Measurements from ENCODE around the gene KLC3.

Gene KLC3

DNA sequence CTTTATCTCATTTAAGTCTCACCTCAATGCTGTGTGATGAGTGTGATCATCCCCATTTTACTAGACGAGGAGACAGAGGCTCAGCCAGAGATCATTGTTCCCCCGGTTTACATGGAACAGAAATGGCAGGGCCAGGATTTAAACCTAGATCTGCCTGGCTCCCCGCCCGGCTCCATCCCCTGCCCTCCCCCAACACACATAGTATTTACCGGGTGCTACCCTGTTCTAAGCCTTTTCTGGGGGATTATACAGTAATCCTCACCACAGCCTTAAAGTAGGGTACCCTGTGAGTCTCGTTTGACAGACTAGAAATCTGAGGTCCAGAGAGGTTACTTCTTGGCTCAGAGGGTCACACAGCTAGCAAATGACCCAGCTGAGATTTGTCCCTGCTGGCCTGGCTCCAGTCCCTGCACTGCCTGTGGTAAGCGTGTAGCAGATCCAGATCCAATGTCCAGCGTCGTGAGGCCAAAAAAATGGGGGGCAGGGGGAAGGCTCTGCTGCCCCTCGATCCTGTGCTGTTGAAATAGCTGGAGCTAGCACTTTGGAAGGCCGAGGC lies 3.8 kb upstream of the KLC3 start:
- Histone ChIP-seq H3K9me3 (no peaks in the 10 kb centered on the region), H3K36me3 (no peaks in the 10 kb centered on the region), H3K4me1 (no peaks in the 10 kb centered on the region), H3K4me3 (ENCODE audit: low read depth, low read length) (no peak overlapping the region), H3K27me3 (peaks cover 5% of the 10 kb centered on the region; the same call in 1 of the 2 replicates)
- TF ChIP-seq, protein P1, sequence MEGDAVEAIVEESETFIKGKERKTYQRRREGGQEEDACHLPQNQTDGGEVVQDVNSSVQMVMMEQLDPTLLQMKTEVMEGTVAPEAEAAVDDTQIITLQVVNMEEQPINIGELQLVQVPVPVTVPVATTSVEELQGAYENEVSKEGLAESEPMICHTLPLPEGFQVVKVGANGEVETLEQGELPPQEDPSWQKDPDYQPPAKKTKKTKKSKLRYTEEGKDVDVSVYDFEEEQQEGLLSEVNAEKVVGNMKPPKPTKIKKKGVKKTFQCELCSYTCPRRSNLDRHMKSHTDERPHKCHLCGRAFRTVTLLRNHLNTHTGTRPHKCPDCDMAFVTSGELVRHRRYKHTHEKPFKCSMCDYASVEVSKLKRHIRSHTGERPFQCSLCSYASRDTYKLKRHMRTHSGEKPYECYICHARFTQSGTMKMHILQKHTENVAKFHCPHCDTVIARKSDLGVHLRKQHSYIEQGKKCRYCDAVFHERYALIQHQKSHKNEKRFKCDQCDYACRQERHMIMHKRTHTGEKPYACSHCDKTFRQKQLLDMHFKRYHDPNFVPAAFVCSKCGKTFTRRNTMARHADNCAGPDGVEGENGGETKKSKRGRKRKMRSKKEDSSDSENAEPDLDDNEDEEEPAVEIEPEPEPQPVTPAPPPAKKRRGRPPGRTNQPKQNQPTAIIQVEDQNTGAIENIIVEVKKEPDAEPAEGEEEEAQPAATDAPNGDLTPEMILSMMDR (IDR thresholded peaks at IDR 0.05; ENCODE audit: low read depth, low read length): no peak
- DNase-seq: no peak

DNA sequence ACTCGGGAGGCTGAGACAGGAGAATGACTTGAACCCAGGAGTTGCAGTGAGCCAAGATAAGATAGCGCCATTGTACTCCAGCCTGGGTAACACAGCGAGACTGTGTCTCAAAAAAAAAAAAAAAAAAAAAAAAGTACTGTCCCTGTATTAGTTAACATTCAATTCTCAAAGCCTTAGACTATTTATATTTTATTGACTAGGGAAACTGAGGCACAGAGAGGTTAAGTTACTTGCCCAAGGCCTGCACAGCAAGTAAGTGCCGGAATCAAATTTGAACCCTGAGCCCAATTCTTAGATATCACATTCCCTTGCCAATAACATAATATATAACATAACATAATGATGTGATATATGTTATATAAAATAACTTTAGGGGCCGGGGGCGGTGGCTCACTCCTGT lies 921 bp upstream of the KLC3 start:
- TF ChIP-seq, protein P1 (IDR thresholded peaks at IDR 0.05; ENCODE audit: low read depth, low read length): no peak
- H3K4me3 ChIP-seq (ENCODE audit: low read depth, low read length): no peak overlapping the region
- peaks cover 5% of the 10 kb centered on the region; the same call in 1 of the 2 replicates for H3K27me3 ChIP-seq
- no peaks in the 10 kb centered on the region for H3K36me3 ChIP-seq
- no peaks in the 10 kb centered on the region for H3K4me1 ChIP-seq
- no peak for DNase-seq
- H3K9me3 ChIP-seq: no peaks in the 10 kb centered on the region

DNA sequence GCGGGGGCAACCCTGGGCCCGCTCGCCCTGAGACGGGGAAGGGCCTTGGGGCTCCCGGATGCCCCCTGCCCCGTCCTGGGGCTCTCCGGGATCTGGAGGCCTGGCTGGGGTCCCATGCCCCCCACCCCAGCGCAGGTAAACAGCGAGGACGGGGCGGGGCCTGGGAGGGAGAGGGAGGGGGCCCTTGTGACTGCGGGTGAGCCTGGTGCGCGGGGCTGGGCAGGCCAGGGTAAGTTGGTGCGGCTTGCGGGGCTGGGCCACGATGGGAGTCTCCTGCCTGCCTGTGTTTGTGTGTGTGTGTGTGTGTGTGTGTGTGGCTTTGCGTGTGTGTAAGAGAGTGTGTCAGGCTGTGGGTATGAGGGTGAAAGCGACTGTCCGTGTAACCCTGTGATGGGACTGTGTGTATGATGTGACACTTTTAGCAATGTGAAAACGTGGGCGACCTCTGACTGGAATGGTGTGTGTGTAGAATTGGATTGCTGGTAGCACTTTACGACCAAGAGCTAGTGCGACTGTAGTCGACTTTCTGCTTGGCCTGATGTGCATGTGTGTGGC lies 426 bp downstream of the KLC3 start:
- Histone ChIP-seq H3K27me3 (peaks cover 5% of the 10 kb centered on the region; the same call in 1 of the 2 replicates), H3K36me3 (no peaks in the 10 kb centered on the region), H3K4me1 (no peaks in the 10 kb centered on the region), H3K9me3 (no peaks in the 10 kb centered on the region), H3K4me3 (ENCODE audit: low read depth, low read length) (no peak overlapping the region)
- TF ChIP-seq, protein P1 (IDR thresholded peaks at IDR 0.05; ENCODE audit: low read depth, low read length): no peak
- no peak for DNase-seq

DNA sequence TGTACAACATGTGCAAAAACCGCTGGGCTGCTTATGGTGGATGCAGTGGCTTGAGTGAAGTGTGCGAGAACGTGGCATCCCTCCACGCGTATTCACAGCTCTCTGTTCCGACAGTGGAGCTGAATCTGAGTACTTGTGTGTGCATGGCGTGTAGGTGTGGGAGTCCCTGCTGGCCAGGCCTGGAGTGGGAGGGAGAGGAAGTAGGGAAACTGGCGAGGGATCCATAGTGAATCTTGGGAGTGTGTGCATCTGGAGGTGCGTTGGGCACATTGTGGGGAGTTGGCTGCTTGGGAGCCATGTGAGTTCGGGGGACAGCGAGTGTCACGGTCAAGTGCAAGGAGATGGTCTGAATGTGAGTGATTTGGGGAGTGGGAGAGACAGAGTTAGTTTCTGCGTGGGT lies 2.4 kb downstream of the KLC3 start:
- Histone ChIP-seq H3K4me3 (ENCODE audit: low read depth, low read length) (no peak overlapping the region), H3K36me3 (no peaks in the 10 kb centered on the region), H3K27me3 (peaks cover 21% of the 10 kb centered on the region), H3K9me3 (no peaks in the 10 kb centered on the region), H3K4me1 (no peaks in the 10 kb centered on the region)
- TF ChIP-seq, protein P1 (IDR thresholded peaks at IDR 0.05; ENCODE audit: low read depth, low read length): no peak
- no peak for DNase-seq

DNA sequence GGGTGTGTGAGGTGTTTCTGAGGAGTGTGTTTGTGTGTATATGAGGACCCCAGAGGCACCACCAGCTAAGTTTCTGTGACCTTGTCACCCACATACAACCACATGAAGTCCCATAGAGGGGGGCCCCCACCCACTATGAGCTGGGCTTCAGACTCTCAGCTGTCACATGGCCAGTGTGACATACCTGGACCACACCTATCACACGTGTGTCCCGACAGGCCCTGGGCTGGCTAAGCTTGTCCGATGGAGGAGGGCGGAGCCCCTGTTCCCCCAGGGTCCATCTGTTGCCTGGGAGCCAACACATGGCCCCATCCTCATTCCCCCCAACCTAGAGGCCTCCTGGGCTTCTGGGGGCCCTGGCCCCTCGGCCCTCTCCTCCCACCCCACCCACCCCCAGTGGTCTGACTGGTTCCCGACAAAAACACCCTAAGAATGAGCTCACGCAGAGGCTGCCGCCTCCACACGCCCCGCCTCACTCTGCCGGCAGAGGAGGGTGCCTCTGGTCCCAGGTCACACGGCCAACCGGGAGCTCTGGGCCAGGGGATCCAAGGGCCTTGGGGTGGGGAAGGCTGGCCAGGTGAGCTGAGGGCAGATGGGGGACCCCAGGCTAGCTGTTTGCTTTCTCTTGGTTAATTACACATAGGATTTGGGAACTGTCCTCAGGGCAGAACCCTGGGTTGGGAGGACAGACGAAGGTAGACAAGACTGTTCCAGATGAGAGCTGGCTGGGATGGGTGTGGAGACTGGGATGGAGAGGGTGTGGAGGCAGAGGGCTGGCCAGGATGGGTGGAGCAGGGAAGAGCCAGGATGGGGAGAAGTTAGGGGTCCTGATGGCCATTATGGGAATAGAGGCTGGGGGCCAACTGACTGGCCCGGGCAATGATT lies 4.3 kb downstream of the KLC3 start:
- no peaks in the 10 kb centered on the region for H3K36me3 ChIP-seq
- DNase-seq: no peak
- TF ChIP-seq, protein P1 (IDR thresholded peaks at IDR 0.05; ENCODE audit: low read depth, low read length): no peak
- H3K4me3 ChIP-seq (ENCODE audit: low read depth, low read length): no peak overlapping the region
- peaks cover 25% of the 10 kb centered on the region for H3K27me3 ChIP-seq
- H3K9me3 ChIP-seq: no peaks in the 10 kb centered on the region
- H3K4me1 ChIP-seq: no peaks in the 10 kb centered on the region

DNA sequence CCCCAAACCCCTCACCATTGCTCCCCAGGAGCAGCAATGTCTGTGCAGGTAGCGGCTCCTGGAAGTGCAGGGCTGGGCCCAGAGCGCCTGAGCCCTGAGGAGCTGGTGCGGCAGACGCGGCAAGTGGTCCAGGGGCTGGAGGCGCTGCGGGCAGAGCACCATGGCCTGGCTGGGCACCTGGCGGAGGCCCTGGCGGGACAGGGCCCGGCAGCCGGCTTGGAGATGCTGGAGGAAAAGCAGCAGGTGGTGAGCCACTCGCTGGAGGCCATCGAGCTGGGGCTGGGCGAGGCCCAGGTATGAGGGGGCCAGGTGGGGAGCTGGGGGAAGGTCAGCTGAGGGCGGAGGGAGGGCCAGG lies 4.9 kb downstream of the KLC3 start:
- no peak for DNase-seq
- TF ChIP-seq, protein P1 (IDR thresholded peaks at IDR 0.05; ENCODE audit: low read depth, low read length): no peak
- H3K36me3 ChIP-seq: no peaks in the 10 kb centered on the region
- peaks cover 21% of the 10 kb centered on the region for H3K27me3 ChIP-seq
- H3K4me1 ChIP-seq: no peaks in the 10 kb centered on the region
- no peaks in the 10 kb centered on the region for H3K9me3 ChIP-seq
- no peak overlapping the region for H3K4me3 ChIP-seq (ENCODE audit: low read depth, low read length)
